Occipital lobe (tissue), 2 donors: ENCODE results near the gene AFF1. TPM values are rescaled to one million over a fixed set of nuclear protein-coding genes. Genes with fewer than 3 reads are reported as not detected.
A peak's percentile ranks its signal among the peaks of the same experiment; 100 is the strongest.

ENCODE experiments used
- DNase-seq: peaks from one replicate; lab custom pipeline; 2025; lab: John Stamatoyannopoulos, UW
- total RNA-seq: library from RNA; depleted of rRNA; stranded (reverse); fragments of >200 nt; gene quantifications from one replicate; pipeline ENCODE4 v1.2.3, GENCODE V29; 2014

AFF1 gene
- total RNA-seq, 1 donor from 2014 or later: 5.8 TPM

GRCh38 chr4:87105101-87105845 lies 170.5 kb downstream of the AFF1 start:
- DNase-seq: no peak

- DNase-seq: no peak
Observed at GRCh38 chr4:87108142-87108546, 173.3 kb downstream of the AFF1 start.

- no peak for DNase-seq
Observed at GRCh38 chr4:87109121-87109520, 174.3 kb downstream of the AFF1 start.

GRCh38 chr4:87109945-87110344 lies 175.1 kb downstream of the AFF1 start:
- no peak for DNase-seq

- DNase-seq: no peak
Observed at GRCh38 chr4:87112063-87112462, 177.3 kb downstream of the AFF1 start.

- DNase-seq: no peak
Observed at GRCh38 chr4:87114245-87115062, 179.6 kb downstream of the AFF1 start.

GRCh38 chr4:87116231-87116630 lies 181.4 kb downstream of the AFF1 start:
- DNase-seq: no peak

GRCh38 chr4:87117051-87117731 lies 182.4 kb downstream of the AFF1 start:
- no peak for DNase-seq

- no peak for DNase-seq
Observed at GRCh38 chr4:87117732-87118075, 182.9 kb downstream of the AFF1 start.

GRCh38 chr4:87118421-87118820 lies 183.6 kb downstream of the AFF1 start:
- DNase-seq: no peak

GRCh38 chr4:87118826-87119225 lies 184.0 kb downstream of the AFF1 start:
- no peak for DNase-seq

GRCh38 chr4:87120010-87120409 lies 185.2 kb downstream of the AFF1 start:
- DNase-seq: no peak

GRCh38 chr4:87120411-87121162 lies 185.8 kb downstream of the AFF1 start:
- peak; percentile 27 for DNase-seq

GRCh38 chr4:87121341-87122065 lies 186.7 kb downstream of the AFF1 start:
- DNase-seq: no peak

GRCh38 chr4:87122252-87122651 lies 187.4 kb downstream of the AFF1 start:
- no peak for DNase-seq

GRCh38 chr4:87126056-87126455 lies 191.2 kb downstream of the AFF1 start:
- no peak for DNase-seq

- DNase-seq: no peak
Observed at GRCh38 chr4:87128006-87128705, 193.3 kb downstream of the AFF1 start.

- DNase-seq: no peak
Observed at GRCh38 chr4:87129681-87130080, 194.9 kb downstream of the AFF1 start.

- no peak for DNase-seq
Observed at GRCh38 chr4:87130985-87131703, 196.3 kb downstream of the AFF1 start.

- no peak for DNase-seq
Observed at GRCh38 chr4:87132035-87132434, 197.2 kb downstream of the AFF1 start.
